T-helper 1 cell (primary cell): ENCODE data around the gene MS4A4E.
"Not testable (repeated sequence)": the region's sequence is repeated elsewhere in the genome, so short reads cannot be mapped to it uniquely, and the experiment has no call there.

Experiments
- DNase-seq, 5 donors: peaks; one replicate each; pipeline ENCODE4 v3.0.0-alpha.2; 2012 to 2020

Gene MS4A4E

DNA sequence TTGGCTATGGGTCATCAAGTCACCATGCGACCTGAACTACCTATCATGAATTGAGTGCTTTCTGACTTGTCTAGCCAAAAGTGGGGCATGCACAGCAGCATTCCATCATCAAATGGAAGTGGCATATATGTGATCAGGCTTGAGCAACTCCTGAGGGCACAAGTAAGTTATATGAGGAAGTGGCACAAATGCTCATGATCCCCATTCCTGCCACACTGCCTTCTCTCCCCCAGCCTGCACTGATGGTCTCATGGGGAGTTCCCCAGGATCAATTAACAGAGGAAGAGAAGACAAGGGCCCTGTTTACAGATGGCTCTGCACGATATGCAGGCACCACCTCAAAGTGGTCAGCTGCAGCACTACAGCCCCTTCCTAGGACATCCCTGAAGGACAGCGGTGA, 21.8 kb downstream of the MS4A4E start:
- no peak for DNase-seq

DNA sequence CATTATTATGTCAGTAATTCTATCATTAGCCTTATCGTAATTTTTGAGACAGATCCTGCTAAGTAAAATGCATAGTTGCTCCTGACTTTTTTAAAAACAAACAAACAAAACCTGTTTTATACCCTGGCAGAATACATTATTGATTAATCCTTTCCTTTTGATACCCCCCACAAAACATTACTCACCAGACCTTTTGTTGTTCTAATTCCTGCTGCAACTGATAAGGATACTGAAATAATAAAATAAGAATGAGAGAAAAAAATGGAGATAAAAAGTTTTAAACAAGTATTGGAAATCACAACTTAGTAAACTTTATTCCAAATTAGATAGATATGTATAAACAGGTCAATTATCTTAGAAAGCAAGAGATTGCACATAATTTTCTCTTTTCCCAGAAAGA, 28.6 kb downstream of the MS4A4E start:
- no peak for DNase-seq

DNA sequence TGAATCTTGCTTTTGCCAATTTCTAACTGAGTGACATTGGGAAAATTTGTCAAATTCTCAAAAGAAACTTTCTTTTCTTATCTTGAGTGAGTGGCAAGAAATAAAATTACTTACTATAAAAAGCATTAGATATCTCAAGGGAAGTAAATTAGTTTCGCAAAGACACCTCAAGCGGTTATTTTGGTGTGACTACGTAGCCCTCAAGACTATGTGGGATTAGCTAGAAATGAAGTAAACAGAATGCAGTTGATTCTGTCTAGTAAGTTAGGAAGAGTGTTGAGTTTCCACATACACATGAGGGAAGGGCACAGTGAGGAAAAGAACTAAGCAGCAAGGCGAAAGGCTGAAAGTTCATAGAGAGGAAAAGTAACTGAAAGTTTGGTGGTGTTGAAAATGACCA, 31.7 kb downstream of the MS4A4E start:
- DNase-seq = no peak

DNA sequence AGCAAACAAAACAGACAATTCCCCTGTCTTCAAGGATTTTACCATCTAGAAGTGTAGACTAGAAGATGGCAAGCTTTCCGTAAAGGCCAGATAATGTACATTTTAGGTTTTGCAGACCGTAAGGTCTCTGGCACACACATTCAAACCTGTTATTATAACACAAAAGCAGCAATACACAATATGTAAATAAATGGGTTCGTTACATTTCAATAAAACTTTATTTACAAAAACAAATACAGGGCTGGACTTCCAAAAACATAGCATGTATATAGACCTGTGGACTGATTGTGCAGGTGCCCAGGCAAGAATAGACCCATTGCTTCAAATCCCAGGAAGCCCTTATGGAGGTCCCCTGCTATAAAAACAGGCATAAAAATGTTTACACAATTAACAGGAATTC, 33.0 kb downstream of the MS4A4E start:
- DNase-seq = no peak

DNA sequence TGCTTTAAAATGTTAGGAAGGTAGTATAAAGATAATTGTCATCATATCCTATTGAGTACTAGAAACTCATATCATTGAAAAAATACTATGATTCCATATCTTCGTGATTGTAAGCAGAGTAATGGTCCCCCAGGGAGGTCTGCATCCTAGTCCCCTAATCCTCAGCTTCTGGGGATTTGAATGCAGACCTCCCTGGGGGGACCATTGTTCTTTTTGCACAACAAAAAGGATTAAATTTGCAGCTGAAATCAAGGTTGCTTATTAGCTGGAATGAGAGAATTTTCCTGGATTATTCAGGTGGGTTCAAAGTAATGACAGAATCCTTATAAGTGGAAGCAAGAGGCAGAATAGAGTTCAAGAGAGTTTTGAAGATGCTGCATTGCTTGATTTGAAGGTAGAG, 34.0 kb downstream of the MS4A4E start:
- DNase-seq = no peak

DNA sequence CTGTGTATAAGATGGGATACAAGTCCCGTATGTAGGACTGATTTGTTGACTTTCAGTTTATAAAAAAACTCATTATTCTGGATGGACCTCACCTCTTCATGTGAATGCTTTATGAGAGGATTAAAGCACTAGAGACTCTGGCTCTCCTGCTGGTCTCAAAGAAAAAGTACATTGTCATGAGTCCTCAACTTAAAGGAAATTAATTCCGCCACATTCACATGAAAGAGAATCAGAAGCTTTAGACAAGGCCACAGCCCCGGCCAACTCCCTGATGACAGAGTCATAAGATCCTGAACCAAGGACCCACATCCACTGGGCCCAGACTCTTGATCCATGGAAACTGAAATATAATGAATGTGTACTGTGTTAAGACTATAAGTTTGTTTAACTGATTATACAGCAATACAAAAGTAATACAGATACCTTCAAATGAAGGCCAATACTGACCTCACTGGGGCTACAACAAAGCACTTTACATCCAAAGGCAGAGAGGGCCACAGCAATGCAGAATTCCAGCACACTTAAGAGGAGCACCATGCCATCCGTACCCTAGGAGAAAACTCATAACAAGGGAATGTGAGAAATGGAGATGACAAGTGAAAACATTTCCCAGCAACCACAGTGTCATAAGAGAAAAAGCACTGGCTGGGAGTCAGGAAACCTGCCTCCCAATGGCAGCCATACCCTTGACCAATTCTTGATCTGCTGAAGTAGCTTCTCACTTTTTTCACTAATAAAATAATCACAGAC, 34.6 kb downstream of the MS4A4E start:
- no peak for DNase-seq

DNA sequence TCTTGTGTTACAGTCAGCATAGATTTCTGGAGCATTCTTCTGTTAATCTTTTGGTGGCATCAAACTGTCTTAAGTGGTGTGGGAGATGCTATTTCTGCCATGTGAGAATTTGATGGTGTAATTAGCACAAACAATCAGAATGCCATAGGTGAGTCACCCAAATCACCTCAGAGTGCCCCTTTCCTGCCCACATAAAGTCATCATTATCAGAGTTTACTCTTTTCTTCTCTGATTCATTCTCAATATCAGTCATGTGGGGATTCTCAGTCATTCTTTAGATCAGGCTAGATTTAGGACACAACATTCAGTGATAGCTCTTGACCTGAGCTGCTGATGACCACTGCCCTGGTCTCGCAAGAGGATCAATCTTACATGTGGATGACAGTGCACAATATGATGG, 36.3 kb downstream of the MS4A4E start:
- peak in 1 of 5 donors; percentile 2 for DNase-seq

DNA sequence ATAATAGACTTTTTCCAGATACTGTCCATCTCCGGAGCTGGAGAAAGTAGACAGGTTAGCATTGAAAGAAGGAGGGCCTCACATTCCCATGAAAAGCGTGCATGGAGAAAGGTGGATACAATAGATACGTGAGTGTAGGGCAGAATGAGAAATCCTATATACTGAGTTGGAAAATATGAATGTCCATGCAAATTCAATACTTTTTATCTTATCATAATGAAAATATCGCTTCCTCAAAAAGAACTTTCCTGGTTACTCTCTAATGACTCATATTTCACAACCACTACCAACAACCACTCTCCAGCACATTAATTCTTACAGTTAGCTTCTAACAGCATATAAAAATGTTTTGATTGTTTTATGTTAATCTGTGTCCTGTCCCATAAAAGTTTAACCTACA, 38.0 kb downstream of the MS4A4E start:
- DNase-seq = no peak

DNA sequence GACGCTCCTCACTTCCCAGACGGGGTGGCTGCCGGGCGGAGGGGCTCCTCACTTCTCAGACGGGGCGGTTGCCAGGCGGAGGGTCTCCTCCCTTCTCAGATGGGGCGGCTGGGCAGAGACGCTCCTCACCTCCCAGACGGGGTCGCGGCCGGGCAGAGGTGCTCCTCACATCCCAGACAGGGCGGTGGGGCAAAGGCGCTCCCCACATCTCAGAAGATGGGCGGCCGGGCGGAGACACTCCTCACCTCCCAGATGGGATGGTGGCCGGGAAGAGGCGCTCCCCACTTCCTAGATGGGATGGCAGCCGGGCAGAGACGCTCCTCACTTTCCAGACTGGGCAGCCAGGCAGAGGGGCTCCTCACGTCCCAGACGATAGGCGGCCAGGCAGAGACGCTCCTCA, 41.6 kb downstream of the MS4A4E start:
- DNase-seq = not testable (repeated sequence)

DNA sequence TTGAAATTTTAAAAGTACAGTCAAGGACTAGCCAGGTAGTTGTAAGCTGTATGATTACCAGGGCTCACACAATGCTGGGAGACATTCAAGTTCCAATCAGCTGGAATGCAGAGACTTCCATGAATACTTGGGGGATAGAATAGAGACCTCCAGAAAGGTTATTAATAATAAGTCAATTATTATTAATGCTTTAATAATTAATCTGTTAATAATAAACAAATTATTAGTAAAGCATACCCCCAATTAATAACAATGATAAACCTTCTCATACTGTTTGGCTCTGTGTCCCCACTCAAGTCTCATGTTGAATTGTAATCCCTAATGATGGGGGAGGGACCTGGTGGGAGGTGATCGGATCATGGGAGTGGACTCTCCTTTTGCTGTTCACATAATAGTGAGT, 45.5 kb downstream of the MS4A4E start:
- no peak for DNase-seq

DNA sequence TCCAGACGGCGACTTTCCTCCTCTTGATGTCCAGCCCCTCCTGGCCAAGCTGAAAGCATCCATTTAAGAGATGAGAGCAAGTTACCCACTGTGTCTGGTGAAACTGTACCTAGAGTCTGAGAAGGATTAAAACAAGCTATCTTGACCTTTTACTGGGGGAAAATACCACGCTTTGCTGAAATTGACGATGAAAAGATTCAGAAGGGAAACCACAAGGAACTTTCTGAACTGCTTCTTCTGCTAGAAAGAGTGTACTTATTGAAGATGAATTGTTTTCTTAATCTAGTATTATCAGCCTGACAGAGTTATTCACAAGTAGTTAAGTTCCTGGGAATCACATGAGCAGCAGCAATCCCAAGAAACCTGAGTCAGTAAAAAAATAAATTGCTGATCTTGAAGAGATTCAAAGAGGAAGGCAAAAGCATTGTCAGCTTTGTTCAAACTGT, 47.0 kb downstream of the MS4A4E start:
- DNase-seq = no peak

DNA sequence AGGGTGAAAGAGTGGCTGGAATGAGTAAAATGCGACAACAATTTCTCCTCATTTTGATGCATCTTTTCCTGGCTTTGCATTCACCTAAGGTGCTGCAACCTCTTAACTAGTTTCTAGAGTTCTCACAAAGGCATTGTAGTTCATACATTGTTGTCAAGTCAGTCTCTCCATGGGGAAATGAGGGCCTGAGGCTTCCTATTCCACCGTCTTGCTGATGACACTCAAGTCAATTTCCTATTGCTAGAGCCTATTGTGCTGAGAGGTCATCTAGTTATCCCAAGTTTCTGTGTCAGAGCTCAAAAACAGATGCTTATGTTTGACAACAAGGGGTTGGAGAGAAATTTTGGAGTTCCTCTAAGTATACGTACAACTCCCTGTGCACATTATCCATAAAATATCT, 48.4 kb downstream of the MS4A4E start:
- no peak for DNase-seq

DNA sequence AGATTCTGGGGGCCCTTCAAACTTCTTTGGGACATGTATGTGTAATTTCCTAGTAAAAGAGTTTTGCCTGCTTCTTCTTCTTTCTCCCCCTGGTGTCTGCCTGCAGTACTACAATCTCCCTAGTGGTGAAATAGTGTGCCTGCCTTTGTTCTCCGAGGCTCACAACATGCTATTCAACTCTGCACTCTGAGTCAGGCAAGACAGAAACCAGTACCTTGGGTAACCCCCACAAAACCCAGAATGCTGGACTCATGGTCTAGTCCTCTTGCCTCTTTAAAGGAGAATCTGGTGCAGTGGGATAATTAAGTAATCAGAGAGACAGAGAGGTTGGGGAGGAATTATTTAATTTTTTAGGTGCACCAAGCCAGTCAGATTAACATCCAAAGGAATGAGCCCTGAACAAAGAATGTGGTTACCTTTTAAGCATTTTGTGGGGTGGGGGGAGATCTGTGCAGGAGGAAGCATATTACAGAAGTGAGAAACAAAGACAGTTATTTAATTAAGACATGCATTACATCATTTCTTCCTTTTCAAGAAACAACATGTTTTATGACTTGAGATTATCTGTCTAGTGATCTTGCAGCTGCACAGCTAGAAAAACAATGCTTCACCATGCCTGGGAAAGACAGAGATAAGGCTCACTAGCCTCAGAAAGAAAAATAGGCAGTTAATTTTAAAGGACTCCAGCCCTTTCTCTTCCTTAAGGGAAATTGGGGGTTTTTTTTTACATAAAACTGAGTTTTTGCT, 49.1 kb downstream of the MS4A4E start:
- peak; percentile 9 to 46 (median 33) for DNase-seq

DNA sequence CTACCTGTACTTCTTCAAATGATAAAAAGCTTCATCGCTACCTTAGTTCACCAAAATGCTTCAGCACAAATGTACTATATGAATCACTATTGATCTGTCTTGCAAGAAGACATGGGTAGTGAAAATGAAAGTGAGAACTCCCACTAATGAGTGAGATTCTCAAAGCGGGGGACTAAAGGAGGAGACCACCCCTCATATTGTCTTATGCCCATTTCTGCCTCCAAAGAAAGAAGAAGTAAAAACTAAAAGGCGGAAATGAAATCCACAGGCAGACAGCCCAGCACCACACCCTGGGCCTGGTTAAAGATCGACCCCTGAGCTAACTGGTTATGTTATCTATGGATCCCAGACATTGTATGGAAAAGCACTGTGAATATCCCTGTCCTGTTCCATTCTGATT, 50.4 kb downstream of the MS4A4E start:
- DNase-seq = not testable (repeated sequence)

DNA sequence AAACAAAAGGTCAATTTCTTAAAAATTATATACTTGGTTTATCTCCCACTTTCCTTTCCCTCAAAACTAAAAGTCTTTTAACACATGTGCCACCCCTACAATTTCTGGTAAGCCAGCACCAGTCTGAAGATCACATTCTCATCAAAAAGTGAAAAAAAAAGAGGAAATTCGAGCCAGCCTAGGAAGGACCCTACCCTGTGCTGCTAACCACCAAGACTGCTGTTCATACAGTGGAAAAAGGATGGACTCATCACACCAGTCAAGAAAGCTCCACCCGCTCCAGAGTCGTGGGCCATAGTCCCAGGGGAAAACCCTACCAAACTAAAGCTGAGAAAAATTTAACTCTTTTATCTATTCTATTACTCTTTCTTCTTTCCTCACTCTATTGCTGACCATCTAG, 54.5 kb downstream of the MS4A4E start:
- DNase-seq = not testable (repeated sequence)

DNA sequence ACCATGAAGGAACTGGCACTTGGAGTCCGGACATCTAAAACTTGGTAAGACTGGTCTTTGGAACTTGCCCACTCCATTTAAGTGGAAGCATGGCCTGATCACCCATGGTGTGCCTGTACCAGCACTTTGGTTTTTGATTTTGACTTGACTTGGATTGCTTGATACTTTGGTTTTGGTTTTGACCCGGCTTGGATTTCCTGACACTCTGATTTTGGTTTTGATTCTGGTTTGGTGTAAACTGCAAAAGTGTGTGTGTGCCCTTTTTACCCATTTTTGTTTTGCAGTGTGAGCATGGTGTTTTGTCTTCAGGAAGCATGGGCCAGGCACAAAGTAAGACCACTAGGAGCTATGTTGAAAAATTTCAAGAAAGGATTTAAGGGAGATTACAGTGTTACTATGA, 56.8 kb downstream of the MS4A4E start:
- not testable (repeated sequence) for DNase-seq

DNA sequence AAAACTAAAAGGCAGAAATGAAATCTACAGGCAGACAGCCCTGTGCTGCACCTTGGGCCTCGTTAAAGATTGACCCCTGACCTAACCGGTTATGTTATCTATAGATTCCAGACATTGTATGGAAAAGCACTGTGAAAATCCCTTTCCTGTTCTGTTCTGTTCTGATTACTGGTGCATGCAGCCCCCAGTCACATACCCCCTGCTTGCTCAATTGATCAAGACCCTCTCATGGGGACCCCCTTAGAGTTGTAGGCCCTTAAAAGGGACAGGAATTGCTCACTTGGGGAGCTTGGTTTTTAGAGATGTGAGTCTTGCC, 57.5 kb downstream of the MS4A4E start:
- not testable (repeated sequence) for DNase-seq

DNA sequence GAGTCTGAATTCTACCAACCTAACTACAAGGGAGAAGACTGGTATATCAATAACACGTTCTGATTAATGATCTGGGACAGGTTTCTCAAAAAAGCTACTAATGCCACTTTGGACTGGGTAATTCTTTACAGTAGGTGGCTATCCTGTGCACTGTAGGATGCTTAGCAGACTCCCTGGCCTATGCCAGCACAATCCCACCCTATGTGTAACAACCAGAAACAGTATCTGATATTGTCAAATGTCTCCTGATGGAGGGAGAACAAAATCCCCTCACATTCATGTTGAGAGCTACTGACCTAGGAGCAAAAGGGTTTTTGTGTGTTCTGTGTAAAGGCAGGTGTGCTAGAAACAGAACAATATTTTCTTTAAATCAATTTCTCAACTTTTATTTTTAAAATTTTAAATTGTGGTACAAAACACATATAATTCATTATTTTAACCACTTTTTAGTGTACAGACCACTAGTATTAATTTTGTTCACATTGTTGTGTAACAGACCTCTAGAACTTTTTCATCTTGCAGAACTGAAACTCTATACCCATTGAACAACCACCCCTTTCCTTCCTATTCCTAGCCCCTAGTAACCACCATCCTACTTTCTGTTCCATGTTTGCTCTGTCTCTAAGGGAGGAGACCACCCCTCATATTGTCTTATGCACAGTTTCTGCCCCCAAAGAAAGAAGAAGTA, 58.0 kb downstream of the MS4A4E start:
- no peak for DNase-seq

DNA sequence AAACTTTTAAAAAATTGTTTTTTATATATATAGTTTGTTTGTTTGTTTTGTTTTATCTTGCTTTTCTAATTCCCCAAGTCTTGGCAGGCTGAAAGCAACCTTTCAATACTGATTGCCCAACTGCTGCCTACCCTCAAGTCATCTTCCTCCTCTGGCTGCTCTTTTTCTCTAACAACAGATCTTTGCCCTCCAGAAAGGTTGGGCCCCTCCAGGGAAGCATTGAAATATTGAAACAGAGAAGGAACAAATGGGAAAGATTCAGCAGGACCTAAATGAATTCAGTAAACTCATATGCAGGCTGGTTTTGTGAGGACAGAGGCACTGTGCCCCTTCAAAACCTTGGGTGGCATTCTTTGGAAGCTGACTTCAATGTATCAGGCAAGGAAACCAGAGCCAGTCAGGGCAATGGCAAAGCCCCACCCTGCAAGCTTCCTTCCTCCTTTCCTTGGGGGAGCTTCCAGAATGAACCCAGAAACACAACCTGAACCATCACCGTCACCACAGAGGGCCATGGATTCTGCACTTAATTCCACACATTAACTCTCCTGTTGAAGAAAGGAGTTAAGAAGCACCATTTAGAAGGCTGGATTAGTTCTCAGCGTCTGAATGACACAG, 59.2 kb downstream of the MS4A4E start:
- no peak for DNase-seq

DNA sequence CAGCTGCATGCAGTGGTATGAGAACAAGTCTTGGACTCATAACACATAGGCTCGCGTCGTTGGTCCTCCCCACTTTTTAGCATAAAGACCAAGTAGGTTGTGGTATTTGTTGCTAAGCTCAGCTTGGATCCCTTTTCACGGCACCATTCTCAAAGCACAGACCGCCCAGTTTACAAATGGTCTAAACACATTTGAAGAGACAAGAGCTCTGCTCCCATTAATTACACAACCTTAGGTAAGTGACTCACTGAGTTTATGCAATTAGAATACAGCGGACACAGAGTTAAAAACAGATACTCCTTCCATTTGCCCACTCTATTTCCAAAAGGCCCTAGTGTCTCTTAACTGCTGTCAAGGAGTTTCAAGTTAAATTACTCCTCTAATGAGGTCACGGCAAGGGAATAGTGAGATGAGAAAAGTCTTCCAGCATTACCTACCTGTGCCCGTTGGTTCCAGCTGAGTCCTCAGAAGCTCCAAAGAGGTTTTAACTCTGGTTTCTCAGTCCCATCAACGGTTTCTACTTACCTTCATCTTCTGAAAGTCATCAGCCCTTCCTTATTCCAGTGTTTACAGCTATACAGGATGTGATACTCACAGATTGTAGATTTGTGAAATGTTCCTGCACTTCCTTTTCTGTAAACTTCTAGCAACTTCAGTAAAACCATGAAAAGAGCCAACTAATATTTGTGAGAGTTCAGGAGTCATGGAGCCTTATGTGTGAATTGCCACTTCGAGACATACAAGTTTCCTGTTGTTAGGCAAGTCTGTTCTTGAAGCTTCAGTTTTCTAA, 60.2 kb downstream of the MS4A4E start, which contains the start of gene MS4A6A:
TSS of gene MS4A6A (minus strand) at position 543 of the 790 bp plus-strand sequence. CDS start 1,356 bp downstream, outside the sequence.
- DNase-seq = no peak

DNA sequence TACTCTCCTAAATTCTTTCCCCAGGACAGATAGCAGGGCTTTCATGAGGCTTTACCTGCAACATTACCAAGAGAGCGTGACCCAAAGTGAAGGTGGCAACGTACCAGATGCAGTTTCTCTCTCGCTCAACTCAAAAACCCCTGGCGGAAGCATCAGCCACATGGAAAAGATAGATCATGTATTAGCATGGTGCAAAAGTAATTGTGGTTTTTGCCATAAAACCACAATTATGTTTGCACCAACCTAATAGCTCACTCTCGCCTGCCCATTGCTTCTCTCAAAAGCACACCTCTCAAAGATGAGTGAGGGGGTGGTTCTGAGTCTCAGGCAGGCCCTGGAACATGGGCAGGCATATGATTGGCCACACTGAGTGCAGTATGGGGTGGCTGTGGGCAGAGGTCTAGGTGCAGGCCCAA, 67.1 kb downstream of the MS4A4E start:
- no peak for DNase-seq

DNA sequence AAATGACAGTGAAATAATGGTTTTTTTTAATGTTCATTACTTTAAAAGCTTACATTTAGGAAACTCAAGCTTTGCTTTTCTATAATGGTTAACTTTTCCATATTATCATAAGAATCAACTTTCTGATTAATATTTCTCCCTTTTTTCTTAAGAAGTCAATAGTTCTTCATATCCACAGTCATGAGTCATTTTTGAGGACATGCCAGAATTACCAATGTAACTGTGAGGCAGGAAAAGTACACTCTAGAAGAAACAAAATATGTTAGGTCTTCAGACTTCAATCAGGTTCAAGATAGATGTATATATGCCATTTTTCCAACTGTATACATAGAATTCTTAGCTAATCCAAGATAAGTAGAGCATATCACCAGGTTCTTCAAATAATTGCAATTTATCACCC, 70.9 kb downstream of the MS4A4E start:
- DNase-seq = no peak
